Medulla oblongata (tissue), 1 donor: Measurements from ENCODE around the gene SMIM28.

ENCODE experiments used
- DNase-seq: peaks from one replicate; pipeline ENCODE4 v3.0.0-alpha.2; 2015; ENCODE audit errors: extremely low spot score

Gene SMIM28

GRCh38 chr6:138374230-138374629, 3.5 kb upstream of the SMIM28 start:
- DNase-seq: no peak

GRCh38 chr6:138374815-138375214, 2.9 kb upstream of the SMIM28 start:
- DNase-seq: no peak

DNA sequence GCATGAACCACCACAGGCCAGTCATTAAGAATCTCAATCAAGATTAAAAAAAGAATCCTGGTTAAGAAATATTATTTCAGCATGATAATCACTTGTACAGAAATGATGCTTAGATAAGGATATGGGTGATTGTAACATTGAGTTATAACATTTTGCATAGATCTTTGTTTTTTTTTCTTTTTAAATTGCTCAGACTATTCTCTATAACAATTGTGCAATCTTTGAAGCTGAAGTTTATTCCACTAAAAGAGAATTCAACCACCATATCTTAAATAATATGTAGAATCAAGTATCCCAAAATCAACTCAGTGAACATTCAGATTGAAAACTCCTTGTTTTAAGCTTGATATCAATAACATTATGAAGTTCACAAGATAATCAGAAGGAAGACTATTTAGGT, 663 bp upstream of the SMIM28 start:
- DNase-seq: no peak

DNA sequence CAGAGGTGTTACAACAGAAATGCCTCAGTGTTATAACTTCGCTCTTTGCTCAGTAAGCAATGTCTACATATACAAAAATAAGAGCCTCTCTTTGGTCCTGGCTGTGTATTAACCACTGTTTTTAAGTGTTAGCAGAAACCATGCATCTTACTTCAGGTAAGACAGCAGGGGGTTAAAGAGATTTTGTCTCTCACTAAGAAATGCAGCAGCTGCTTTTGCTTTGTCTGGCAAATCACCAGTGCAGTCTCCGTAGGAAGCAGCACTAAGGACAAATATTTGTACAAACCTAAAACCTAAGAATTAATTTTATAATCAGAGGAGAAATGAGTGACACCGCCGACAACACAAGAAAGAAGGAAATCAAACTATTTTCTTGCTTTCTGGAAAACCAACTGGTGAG, 758 bp downstream of the SMIM28 start:
- no peak for DNase-seq

GRCh38 chr6:138382498-138383265, 5.0 kb downstream of the SMIM28 start:
- DNase-seq: no peak

DNA sequence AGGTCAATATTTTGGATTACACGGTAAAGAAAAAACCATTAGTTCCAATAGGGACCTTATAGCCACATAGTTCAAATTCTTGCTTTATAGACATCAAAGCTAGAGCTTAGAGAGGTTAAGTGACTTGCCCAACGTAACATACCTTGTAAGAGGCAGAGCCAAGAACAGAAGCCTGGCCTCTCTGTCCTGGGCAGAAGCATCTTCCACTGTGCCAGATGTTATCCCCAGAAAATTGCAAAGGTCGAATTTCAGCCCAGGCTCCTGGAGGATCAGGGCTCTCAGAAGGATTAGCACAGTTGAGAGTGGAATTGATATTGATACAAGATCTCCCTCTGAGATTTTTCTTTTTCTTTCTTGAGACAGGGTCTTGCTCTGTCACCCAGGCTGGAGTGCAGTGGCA, 6.1 kb downstream of the SMIM28 start:
- DNase-seq: no peak

- DNase-seq: no peak
These were observed 9.2 kb downstream of the SMIM28 start for GRCh38 chr6:138386897-138387296.

DNA sequence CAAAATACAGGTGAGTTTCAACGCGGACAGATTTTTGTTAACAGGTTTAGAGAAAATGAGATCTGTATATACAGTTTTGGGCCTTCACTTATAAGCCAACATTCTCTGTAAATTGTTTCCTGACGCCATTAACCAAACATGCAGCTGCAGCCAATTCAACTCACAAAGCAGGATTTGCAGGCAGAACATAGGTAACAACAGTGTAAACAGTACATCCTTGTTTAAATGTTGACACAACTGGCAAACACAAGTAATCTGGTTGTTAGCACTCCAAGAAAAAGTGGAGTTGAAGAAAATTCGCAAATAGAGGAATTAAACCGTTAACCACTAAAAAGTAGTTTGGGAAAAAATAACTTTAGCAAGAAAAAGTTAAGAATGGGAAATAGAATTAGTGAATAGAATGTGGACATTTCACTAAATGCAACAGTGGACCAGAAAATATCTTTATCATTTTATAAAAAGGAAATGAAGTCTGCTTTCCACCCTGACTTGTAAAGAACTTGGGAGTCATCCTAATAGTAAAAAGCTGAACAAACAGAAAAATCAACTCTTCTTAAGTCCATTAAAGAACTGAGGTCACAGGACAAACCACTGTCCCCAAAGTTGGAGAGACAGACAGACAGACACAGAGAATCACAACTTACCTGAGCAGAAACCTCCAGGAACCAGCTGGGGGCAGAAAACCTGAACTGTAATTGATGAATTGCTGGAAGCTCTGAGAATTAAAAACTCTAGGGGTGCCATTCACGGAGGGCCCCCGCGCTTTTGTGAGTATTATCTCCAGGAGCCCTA, 10.1 kb downstream of the SMIM28 start:
- DNase-seq: no peak

GRCh38 chr6:138389551-138389950, 11.8 kb downstream of the SMIM28 start:
- no peak for DNase-seq

DNA sequence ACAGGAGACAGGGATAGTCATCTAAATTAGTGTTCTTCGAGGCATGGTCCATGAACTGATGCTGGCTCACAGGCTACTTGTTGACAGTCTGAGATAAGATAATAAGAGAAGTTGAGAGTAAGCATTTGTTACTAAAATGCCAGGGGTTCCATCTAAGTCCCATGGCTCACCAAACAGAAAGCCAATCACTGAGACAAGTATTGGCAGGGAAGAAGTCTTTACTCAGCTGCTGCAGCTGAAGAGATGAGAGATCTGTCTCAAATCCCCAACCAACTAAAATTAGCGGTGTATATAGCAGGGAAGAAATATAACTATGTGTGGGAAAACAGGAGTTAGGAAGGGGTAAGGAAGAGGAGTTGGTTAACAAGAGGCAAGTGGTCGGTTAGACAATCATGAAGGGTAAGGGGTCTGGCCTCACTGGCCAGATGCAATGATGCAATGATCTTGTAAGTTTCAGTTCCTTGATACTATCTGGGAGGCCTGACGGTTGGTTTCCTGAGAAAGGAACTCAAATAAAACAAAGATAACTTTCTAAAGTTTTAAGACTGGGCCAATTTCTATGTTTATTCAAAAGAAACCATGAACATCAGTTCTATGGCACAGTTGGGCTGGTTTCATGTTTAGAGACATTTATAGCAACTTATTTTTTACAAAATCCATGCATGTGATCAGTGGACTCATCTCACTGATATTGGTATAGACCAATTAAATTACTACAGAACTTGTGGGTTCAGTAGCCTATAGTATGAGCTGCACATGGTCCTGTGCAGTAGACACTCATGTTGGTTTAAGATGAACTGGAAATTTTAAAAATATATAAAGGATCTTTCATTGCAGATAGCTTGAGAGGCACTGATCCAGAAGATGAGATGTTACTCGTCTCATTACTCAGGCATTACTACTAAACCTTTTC, 16.4 kb downstream of the SMIM28 start:
- no peak for DNase-seq

DNA sequence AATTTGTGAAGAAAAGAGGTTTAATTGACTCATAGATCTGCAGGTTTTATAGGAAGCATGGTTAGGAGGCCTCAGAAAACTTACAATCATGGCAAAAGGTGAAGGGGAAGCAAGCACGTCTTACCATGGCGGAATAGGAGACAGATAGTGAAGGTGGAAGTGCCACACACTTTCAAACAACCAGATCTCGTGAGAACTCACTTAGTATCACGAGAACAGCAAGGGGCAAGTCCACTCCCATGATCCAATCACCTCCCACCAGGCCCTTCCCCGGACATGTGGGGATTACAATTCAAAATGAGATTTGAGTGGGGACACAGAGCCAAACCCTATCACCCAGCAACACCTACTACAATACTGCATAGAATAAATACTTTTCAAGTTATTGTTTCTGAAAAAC, 19.0 kb downstream of the SMIM28 start:
- DNase-seq: no peak

DNA sequence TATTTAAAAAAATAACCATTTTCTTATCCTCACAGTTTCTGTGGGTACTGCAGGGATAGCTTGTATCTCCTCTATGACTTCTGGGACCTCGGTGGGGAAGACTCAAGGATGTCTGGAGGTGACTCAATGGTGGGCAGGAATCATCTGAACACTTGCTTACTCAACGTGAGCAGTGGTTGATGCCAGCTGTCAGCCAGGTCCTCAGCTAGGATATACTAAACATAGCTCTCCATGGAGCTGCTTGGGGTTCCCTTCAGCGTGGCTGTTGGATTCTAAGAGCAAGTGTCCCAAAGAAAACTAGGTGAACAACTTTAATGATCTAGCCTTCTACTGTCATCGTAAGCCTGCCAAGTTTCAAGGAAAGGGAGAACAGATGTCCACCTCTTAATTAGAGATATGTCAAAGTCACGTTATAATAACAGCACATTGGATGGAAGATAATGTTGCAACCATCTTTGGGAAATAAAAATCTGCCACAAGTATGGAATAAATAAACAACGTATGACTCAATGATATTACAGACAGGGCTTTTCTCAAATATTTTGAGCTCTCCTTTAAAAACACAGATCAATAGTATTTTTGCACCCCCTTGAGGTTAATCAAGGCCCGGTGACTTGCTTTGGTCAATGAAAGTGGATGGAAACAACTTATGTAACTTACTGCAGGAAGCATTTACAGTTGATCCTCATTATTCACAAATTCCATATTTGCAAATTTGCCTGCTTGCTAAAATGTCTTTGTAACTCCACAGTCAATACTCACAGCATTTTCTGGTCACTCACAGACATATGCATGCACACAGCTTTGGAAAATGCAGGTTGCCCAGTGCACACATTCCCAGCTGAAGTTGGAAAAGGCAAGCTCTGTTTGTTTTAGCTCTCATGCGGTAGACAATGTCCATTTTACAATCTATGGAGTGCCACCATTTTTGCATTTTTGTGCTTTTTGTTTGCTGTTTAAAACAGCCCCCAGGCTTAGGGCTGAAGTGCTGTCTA, 19.7 kb downstream of the SMIM28 start:
- DNase-seq: no peak

GRCh38 chr6:138400326-138400725, 22.6 kb downstream of the SMIM28 start:
- DNase-seq: no peak

DNA sequence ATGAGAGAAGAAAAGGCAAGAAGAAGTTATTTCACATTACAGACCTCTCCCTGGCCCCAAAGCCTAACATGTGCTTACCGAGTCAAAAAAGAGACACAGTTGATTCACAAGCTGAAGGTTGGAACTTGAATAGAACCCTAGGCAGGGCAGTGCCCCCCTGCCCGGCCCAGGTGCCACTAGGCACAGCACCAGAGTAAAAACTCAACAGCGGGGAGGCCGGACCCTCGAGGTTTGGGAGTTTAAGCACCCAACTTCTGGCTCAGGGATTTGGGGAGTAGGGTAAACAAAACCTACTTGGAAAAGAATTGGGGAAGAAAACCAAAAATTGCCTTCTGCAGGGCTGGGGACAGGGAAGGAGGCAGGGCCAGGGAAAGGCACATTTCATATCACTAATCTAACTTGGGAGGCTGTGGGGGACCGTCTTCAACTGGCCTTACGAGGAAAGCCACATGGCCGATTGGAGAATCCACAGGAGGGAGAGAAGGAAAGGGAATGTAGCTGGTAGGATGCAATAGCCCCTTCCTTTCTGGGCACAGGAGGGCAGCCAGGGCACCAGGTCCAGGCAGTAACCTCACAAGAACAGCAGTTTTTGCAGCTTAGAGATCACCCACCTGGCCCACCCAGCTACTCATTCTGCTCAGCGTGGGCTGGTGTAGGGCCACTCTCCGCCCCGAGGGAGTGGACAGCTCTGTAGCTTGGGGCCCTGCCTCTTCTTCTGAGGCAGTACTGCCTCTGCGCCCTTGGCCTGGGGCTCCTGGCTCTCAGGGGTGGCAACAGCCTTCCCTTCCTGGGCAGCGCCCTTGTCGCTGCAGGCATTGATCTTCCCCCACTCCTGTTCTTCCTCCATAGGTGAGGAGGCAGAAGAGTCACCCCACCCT, 24.5 kb downstream of the SMIM28 start:
- no peak for DNase-seq

DNA sequence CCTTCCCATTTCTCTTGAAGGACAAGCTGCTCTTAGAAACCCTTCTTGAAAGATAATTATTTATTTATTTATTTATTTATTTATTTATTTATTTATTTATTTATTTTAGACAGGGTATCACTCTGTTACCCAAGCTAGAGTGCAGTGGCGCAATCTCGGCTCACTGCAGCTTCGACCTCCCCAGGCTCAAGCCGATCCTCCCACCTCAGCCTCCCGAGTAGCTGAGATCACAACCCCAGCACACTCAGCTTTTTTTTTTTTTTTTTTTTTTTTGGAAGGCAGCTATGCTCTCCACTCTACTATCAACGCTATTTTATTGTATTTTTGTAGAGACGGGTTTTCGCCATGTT, 25.1 kb downstream of the SMIM28 start:
- DNase-seq: no peak

DNA sequence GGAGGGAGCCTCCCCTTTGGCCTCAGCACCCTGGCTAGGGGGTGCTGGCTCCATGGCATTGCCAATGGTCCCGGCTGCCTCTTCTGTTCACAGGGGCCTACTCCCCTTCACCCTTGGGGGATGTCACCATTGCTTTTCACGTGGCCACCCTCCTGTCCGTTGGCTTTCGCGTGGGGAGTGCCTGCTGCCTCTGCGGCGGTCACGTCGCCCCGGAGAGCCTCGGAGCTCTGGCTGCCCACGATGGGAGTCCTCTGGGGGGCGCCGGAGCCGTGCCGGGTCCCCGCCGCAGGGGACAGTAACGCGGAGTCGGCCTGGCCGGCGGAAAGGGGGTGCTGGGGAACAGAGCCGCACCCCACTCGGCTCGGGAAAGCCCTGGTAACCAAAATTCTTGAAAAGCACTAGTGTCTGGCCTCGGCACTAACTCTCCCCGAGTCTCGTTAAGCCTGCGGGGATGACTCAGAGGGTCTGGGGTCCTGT, 25.7 kb downstream of the SMIM28 start:
- peak; percentile 21 for DNase-seq

DNA sequence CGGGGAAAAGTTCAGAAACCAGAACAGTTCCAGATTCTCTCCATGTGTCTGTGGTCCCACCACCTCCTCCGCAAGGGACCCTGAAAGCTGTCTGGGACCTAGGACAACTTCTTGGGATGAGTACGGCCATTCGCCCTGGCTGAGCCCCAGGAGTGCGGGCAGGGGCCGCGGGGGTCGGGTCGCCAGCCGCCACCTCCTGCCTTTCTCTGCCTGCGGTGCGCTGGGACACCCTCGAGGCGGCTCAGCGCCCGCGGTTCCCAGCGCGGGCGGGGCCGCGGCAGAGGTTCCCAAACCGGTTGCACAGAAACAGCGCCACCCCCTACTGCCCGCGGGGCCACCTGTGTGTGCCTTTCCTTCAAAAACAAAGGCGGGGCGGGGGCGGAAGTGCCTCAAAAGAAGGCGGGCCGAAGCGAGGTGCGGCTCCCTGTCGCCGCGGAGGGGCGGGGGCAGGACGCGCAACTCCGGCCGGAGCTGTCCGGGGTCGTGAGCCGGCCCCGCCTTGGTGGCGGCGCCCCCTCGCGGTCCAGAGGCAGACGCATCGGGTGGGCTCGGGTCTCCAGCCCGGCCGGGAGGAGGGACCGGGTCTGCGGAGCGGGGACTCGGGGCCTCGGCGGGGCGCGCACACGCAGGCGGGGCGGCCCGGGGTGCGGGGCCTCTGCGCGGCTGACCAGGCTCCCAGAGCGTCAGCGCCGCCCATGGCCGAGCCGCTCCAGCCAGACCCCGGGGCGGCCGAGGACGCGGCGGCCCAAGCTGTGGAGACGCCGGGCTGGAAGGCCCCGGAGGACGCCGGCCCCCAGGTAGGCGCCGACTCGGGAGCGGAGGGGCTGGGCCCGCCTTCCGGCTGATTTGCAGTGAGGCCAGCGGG, 26.3 kb downstream of the SMIM28 start, which contains the start of gene HEBP2:
HEBP2 (plus strand) TSS at position 423 of the 865 bp plus-strand sequence; CDS start at position 696, 273 bp downstream.
- peak; percentile 83 for DNase-seq

DNA sequence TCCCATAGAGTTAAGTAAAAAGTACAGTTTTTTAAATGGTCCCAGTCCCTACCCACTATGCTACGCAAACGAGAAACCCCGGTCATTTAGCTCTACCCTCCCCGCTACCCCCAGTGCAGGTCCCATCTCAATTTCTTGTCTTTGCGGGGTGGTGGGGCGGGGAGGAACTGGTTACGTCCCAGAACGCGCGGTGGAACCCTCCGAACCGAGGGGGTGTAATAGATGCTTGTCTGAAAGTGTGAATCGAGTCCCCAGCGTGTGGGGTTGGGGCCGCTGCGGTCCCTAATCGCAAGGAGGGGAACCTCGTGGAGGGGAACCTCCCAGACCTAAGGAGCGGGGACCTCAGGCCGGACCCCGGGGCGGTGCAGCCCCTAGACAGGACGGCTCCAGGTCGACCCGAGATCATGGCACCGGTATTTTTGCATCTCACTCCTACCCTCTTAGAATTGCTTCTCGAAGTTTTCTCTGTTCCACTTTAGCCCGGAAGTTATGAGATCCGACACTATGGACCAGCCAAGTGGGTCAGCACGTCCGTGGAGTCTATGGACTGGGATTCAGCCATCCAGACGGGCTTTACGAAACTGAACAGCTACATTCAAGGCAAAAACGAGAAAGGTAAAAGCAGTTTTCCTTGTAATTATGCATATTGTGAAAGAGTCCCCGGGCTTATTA, 27.1 kb downstream of the SMIM28 start:
- peak; percentile 39 for DNase-seq
